GM18499 (cell line): ENCODE data around the gene MAN1A1.
"Not testable (repeated sequence)": the region's sequence is repeated elsewhere in the genome, so short reads cannot be mapped to it uniquely, and the experiment has no call there.

Experiments used
- ATAC-seq: cut with Tn5 transposase; IDR thresholded peaks from one replicate; pipeline ENCODE4 v1.9.1; 2021; ENCODE audit warnings: moderate number of reproducible peaks; ENCODE audit not compliant: insufficient read depth, unreplicated experiment

The MAN1A1 gene

GRCh38 chr6:119160911-119161310 lies 188.7 kb downstream of the MAN1A1 start:
- ATAC-seq = no peak

- ATAC-seq = no peak
These were observed 191.3 kb downstream of the MAN1A1 start for GRCh38 chr6:119158057-119158848.

DNA sequence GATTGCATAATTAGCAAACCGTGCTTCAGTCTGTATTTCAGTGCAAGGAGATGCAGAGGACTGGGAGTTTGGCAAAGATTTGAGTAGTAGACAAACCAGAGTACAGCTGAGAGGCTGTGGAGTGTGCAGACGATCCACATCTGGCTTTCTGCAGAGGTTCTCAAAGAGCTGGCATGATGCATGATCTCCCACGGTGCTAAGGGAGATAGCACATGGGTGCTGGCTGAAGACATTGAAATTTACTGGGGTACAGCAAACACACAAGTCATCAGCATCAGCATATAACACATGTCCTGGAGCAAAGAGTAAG lies 192.1 kb downstream of the MAN1A1 start:
- no peak for ATAC-seq

- no peak for ATAC-seq
These were observed 192.6 kb downstream of the MAN1A1 start for GRCh38 chr6:119156757-119157505.

GRCh38 chr6:119156082-119156481 lies 193.5 kb downstream of the MAN1A1 start:
- ATAC-seq = not testable (repeated sequence)

DNA sequence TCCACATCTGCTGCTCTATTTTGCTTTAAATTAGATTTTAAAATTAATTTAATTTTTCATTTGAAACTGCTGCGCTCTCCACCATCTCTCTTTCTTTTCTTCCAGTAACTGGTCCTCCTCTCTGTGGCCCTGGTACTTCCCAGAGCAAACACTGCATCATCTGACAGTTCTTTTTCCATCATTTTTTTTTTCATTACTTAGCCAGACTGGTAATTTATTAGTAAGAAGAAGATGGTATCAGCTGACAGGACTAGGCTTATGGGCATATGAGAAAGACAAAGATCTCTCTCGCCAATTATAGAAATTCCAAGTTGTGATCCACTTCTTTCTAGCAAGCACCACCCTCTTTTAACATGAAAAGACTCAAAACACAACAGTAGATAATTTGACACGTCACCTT lies 197.4 kb downstream of the MAN1A1 start:
- ATAC-seq = no peak

- ATAC-seq = no peak
These were observed 200.6 kb downstream of the MAN1A1 start for GRCh38 chr6:119148825-119149525.

GRCh38 chr6:119148098-119148824 lies 201.3 kb downstream of the MAN1A1 start:
- no peak for ATAC-seq

- peak; percentile 99 for ATAC-seq
These were observed 202.2 kb downstream of the MAN1A1 start for GRCh38 chr6:119147101-119148053.

DNA sequence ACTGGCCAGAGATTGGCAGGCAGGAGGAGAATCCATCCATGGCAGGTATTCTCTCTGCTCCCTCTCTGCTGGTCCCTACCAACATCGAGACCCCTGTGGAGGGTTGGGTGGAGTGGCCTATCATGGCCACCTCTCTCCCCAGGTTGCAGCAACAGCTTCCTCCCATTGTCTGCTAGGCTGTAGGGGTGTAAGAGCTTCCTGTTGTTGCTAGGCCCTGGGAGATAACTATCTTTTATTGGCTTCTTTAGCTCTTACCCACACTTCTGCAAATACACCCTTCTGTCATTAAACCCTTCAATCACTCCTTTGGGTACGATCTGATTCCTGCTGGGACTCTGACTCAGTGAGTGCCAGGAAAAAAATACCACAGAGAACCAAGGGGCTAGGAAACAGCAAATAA lies 204.4 kb downstream of the MAN1A1 start:
- no peak for ATAC-seq

DNA sequence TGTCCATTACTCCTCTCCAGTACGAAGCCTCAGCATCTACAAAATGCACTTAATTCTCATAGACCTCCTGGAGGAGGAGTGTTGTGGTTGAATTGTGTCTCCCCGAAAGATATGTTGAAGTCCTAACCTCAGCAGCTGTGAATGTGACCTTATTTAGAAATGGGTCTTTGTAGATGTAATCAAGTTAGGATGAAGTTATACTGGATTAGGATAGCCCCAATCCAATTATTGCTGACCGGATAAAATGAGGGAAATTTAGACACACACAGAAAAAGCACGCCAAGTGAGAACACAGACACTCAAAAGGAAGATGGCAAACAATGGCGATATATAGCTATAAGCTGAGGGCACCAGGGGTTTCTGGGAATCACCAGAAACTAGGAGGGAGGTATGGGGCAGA lies 206.9 kb downstream of the MAN1A1 start:
- ATAC-seq = no peak

DNA sequence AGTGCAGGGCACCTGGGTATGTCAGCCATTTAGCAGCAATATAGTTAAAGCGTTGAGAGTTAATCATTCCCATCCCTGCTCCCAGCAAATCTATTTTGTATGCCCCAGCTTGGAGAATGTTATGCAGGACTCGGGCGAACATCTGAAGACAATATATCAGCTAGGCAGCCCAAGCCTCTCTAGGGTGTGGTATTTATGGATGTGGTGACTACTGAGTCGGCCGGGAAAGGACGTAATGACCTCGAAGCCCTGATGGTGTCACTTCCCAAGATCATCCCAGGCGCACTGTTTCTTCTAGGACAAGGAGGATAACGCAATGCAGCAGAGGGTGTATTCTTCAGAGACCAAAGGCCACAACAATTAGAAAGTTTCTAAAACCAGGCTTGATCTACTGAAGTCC lies 207.5 kb downstream of the MAN1A1 start:
- no peak for ATAC-seq

DNA sequence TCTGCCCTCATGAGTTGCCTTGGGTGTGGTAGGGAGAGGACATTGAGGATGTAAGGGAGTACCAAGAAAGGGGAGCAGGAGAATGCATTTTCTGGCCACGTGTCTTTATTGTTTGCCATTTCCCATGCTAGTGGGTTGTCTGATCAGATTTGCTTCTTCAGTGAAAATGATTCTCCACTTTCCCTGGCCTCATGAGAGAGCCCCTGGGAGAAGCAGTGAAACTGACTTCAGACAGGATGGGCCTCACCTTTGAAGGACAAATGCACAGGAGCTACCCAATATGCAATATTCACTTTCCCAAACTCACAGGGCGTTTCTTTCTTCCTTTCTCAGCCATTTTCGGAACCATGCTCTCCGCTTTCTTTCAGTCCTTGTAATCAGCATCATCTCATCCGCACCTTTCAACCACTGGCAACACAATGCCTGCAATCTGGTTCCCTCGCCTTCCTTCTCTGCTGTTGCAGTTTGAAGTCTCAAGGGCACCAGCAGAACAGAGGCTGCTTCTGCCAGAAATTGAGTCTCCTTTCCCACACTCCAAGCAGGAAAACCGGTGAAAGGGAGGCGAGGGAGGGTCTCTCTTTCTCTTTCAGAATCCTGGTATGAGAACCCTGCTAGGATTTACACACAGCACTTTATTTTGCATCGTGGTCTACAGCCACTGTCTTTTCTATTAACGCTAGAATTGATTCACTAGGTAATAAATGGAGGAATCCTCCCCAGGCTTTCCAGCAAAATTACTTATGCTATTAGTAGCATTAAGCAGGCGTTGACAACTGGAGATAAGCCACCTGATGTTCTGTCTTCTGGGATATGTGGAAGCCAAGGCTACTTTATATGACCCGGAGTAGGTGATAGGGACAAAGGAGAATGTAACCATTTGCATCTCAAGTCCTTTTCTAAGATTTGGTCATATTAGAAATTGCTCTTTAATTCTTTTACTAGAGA lies 209.1 kb downstream of the MAN1A1 start:
- ATAC-seq = no peak

DNA sequence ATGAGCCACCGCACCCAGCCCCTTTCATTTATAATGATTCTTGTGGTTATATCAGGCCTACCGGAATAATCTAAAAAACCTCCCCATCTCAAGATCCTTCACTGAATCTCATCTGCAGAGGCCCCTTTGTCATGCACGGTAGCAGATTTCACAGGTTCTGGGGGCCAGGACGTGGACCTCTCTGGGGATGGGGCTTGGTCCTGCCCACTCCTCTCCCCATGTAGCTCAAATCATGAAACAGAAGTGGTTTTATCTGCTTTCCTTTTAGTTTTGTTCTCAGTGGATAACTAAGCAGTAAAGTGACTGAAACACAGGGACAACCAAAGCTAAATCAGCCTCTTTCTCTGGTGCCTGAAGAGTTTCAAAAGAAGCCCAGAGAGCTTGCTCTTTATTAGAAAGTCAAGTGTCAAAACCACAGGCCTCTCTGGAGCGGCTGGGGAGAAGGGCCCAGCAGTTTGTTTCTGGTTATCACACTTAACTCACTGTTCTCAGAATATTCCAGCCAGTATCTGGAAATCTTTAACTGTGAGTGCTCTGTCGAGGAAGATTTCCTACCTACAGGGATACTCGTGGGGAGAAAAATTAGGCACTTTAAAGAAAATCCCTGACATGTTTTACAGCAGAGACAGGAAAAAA lies 210.5 kb downstream of the MAN1A1 start:
- ATAC-seq = peak; percentile 86

GRCh38 chr6:119137194-119138072 lies 212.1 kb downstream of the MAN1A1 start:
- ATAC-seq = no peak

- ATAC-seq = no peak
These were observed 214.8 kb downstream of the MAN1A1 start for GRCh38 chr6:119134752-119135151.

- ATAC-seq = no peak
These were observed 216.2 kb downstream of the MAN1A1 start for GRCh38 chr6:119133400-119133799.
